ENCODE data around the gene CNBD2.
"Not testable (repeated sequence)": the region's sequence is repeated elsewhere in the genome, so short reads cannot be mapped to it uniquely, and the experiment has no call there.

Gene CNBD2

GRCh38 chr20:36066777-36067176 is 98.4 kb downstream of the CNBD2 start:
- CTCF ChIA-PET = interaction anchor here (2.0 kb wide), 1 partner anchor 72 kb away, joined by 5 read pairs; no protein-coding TSS in a partner anchor
- TF ChIP-seq, protein P1, sequence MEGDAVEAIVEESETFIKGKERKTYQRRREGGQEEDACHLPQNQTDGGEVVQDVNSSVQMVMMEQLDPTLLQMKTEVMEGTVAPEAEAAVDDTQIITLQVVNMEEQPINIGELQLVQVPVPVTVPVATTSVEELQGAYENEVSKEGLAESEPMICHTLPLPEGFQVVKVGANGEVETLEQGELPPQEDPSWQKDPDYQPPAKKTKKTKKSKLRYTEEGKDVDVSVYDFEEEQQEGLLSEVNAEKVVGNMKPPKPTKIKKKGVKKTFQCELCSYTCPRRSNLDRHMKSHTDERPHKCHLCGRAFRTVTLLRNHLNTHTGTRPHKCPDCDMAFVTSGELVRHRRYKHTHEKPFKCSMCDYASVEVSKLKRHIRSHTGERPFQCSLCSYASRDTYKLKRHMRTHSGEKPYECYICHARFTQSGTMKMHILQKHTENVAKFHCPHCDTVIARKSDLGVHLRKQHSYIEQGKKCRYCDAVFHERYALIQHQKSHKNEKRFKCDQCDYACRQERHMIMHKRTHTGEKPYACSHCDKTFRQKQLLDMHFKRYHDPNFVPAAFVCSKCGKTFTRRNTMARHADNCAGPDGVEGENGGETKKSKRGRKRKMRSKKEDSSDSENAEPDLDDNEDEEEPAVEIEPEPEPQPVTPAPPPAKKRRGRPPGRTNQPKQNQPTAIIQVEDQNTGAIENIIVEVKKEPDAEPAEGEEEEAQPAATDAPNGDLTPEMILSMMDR (IDR thresholded peaks at IDR 0.05; ENCODE audit: insufficient read depth, low read length, missing control alignments) = no peak
- H3K4me3 ChIP-seq (ENCODE audit: low read depth, low read length) = no peak overlapping the region
- POLR2A ChIA-PET = interaction anchor here (0.6 to 0.7 kb wide), 2 partner anchors 18 to 42 kb away, joined by 3 read pairs; no protein-coding TSS in a partner anchor
- no peak for DNase-seq (ENCODE audit: low read depth, low spot score)

DNA sequence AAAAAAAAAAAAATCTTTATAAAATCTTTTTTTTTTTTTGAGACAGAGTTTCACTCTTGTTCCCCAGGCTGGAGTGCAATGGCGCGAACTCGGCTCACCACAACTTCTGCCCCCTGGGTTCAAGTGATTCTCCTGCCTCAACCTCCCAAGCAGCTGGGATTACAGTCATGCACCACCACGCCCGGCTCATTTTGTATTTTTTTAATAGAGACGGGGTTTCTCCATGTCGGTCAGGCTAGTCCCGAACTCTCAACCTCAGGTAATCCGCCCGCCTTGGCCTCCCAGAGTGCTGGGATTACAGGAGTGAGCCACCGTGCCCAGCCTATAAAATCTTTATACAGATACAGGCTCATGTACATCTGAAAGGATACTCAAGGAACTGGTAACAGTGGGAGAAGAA is 100.1 kb downstream of the CNBD2 start:
- POLR2A ChIA-PET; H3K4me3 ChIP-seq (ENCODE audit: low read depth, low read length); DNase-seq (ENCODE audit: low read depth, low spot score); CTCF ChIA-PET: not testable (repeated sequence)

- POLR2A ChIA-PET = no interaction called here
- TF ChIP-seq, protein P1 (IDR thresholded peaks at IDR 0.05; ENCODE audit: insufficient read depth, low read length, missing control alignments) = no peak
- no peak for DNase-seq (ENCODE audit: low read depth, low spot score)
- no peak overlapping the region for H3K4me3 ChIP-seq (ENCODE audit: low read depth, low read length)
- CTCF ChIA-PET = interaction anchor here (0.9 to 1.5 kb wide), 5 partner anchors 13 to 116 kb away, joined by 3 to 5 read pairs (median 4); partner anchors contain the start of gene SCAND1
Observed at GRCh38 chr20:36070451-36070850, 102.1 kb downstream of the CNBD2 start.

DNA sequence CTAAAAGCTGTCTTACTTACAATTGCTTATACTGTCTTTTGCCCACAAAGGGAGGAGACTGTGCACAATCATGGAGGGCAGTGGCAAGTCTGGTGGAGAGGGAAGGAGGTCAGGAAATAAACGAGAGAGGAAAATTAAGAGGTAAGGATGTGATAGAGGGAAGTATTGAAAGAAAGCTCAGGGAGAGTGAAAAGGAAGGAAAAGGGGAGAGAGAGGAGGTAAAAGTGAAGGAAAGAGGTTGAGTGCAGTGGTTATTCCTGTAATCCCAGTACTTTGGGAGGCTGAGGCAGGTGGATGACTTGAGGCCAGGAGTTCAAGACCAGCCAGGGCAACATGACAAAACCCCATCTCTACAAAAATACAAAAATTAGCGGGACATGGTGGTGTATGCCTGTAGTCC is 103.5 kb downstream of the CNBD2 start:
- H3K4me3 ChIP-seq (ENCODE audit: low read depth, low read length) = no peak overlapping the region
- TF ChIP-seq, protein P1 (IDR thresholded peaks at IDR 0.05; ENCODE audit: insufficient read depth, low read length, missing control alignments) = no peak
- CTCF ChIA-PET = interaction anchor here (0.6 to 1.5 kb wide), 2 partner anchors 9 to 77 kb away, joined by 3 to 4 read pairs; no protein-coding TSS in a partner anchor
- POLR2A ChIA-PET = no interaction called here
- no peak for DNase-seq (ENCODE audit: low read depth, low spot score)

GRCh38 chr20:36074983-36075382 is 106.6 kb downstream of the CNBD2 start:
- no peak for DNase-seq (ENCODE audit: low read depth, low spot score)
- POLR2A ChIA-PET = no interaction called here
- CTCF ChIA-PET = interaction anchor here (1.1 to 1.8 kb wide), 4 partner anchors 10 to 82 kb away, joined by 3 to 6 read pairs (median 4); no protein-coding TSS in a partner anchor
- H3K4me3 ChIP-seq (ENCODE audit: low read depth, low read length) = no peak overlapping the region
- TF ChIP-seq, protein P1 (IDR thresholded peaks at IDR 0.05; ENCODE audit: insufficient read depth, low read length, missing control alignments) = no peak

DNA sequence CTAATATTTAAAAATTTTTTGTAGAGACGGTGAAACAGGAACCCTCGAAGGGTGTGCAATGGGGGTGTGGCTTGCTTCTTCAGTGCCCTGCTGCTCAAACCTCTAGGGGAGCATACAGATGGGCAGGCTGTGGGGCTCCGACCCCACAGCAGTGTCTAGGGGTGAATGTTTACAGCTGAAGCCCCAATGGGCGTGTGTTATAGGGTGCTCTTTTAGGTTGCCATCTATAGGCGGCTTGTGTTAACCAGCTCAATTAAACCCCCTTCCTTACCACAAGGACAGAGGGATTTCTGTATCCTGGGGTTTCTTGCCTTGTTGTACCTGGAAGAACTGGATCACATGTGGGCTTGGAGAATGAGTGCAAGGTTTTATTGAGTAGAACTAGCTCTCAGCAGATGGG is 109.4 kb downstream of the CNBD2 start:
- POLR2A ChIA-PET = interaction anchor here (0.7 kb wide), 1 partner anchor 8 kb away, joined by 3 read pairs; no protein-coding TSS in a partner anchor
- H3K4me3 ChIP-seq (ENCODE audit: low read depth, low read length); DNase-seq (ENCODE audit: low read depth, low spot score): not testable (repeated sequence)
- CTCF ChIA-PET = interaction anchor here (1.2 kb wide), 1 partner anchor 9 kb away, joined by 4 read pairs; no protein-coding TSS in a partner anchor

DNA sequence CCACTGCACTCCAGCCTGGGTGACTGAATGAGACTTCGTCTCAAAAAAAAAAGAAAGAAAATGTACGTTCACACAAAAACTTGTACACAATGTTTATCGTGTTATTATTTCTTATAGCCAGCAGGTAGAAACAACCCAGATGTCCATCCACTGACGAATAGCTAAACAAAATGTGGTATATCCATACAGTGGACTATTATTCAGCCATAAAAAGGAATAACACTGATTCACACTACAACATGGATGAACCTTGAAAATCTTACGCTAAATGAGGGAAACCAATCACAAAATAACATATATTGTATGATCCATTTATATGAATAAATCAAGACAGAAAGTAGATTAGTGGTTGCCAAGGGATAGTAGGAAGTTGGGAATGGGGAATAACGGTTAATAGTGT is 111.1 kb downstream of the CNBD2 start:
- H3K4me3 ChIP-seq (ENCODE audit: low read depth, low read length) = no peak overlapping the region
- CTCF ChIA-PET = no interaction called here
- POLR2A ChIA-PET = no interaction called here
- no peak for DNase-seq (ENCODE audit: low read depth, low spot score)
- TF ChIP-seq, protein P1 (IDR thresholded peaks at IDR 0.05; ENCODE audit: insufficient read depth, low read length, missing control alignments) = no peak

DNA sequence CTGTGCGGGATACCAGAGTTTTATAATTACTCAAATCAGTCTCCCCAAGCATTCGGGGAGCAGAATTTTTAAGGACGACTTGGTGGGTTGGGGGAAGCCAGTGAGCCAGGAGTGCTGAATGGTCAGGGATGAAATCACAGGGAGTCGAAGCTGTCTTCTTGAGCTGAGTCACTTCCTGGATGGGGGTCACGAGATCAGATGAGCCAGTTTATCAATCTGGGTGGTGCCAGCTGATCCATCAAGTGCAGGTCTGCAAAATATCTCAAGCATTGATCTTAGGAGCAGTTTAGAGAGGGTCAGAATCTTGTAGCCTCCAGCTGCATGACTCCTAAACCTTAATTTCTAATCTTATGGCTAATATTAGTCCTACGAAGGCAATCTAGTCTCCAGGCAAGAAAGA is 111.6 kb downstream of the CNBD2 start:
- POLR2A ChIA-PET; DNase-seq (ENCODE audit: low read depth, low spot score); CTCF ChIA-PET; H3K4me3 ChIP-seq (ENCODE audit: low read depth, low read length): not testable (repeated sequence)

Data from AG04449 (cell line).